GM21529 (cell line): ENCODE measurements around the gene ADCY1.

Source experiments
- ATAC-seq: cut with Tn5 transposase; IDR thresholded peaks from one replicate; pipeline ENCODE4 v1.9.1; 2021; ENCODE audit not compliant: unreplicated experiment

ADCY1 gene

DNA sequence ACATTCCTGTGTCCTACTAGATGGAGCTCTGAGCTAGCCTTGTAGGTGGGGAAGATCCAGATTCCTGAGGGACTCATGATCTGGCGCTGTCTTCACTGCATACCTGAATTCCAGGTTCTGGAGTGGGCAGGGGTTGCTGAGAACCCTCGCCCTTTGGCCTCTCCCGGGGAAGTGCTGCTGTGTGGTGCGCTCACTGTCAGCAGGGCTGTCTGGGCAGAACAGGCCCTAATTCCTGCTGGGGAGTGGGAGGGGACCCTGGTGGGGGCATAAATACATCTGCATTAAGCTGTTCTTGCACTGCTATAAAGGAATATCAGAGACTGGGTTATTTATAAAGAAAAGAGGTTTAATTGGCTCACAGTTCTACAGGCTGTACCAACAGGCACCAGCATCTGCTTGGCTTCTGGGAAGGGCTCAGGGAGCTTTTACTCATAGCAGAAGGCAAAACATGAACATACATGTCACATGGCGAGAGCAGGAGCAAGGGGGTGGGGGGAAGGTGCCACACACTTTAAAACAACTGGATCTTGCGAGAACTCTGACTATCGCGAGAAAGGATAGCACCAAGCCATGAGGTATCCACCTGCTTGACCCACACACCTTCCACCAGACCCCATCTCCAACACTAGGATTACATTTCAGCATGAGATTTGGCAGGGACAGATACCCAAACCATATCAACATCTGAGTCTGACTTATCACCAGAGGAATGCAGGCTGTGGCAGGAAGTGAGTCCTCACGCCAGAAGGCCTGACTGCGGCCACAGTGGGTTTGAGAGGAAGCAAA, 115.0 kb downstream of the ADCY1 start:
- no peak for ATAC-seq

DNA sequence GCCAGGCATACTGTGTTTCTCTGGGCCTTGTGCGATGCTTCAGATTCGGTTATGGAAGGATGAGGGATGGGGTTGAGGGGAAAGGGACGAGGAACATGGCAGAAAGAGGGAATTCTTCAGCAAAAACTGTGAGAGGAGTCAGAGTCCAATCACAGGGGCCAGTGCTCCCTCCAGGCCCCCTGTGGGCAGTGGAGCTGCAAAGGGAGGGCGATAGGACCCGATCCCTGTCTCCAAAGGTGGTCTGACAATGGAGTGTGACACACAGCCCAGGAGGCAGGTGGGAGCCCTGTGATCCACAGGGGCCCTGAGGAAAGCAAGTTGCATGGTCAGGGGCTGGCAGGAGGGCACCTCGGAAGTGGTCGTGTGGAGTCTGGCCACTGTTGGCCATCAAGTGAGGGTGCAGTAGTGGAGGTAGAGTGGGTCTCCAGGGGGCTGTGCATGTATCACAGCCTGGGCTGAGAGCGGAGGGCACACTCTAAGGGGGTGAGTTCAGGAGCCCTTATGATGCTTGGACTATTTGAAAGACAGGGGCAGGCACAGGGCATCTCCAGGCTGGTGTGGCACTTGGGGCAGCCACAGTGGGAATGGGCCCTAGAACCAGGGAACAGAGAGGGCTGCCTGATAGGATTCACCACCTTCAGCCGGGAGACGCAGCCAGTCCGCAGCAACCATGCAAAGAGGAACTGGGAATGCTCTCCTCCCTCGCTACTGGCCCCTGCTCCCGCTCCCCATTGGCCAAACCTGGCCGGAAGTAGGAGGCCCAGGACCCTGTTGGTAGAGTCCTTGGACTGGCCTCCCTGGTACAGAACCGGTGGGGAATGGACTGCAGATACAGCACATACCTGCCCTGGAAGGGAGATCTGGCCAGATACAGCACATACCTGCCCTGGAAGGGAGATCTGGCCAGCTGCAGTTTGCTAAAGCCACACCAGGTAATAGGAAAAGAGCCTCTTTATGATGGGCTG, 115.9 kb downstream of the ADCY1 start:
- no peak for ATAC-seq

DNA sequence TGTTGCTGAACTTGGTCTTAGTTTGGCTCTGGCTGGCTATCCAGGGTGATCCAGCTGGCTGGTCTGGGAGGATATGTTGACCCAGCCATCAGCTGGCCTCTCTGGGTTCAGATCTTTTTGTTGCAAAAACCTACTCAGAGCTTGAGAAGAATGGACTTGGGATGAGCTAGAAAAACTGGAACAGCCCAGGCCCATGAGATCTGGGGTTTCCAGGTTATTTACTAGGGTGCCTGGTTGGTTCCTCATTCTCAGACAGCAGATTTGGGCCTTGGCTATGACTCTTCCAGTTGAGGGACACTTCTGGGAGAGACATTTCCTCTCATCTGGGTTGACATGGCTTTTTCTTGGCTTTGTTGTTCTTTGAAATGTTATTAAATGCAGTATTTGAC, 116.6 kb downstream of the ADCY1 start:
- no peak for ATAC-seq

DNA sequence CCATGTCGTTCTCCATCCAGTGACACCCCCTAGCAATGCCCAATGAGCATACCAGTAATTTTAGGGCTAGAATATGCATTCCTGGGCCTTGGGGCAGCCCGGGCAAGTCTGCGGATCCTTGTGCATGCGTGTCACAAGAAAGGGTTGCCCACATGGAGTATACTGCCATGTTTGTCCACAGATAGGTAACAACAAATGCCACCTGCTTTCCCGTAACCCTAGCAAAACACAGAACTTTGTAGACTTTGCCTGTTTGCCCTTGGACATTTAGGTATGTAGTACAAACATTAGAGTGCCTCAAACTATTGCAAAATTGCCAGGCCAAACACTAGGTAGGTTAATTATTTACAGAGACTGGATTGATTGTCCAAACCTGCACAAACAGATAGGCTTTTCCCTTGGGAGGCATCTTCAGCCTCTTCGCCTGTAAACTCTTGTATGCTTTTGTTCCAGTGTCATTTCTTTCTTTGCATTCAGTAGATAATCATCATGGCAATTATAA, 117.0 kb downstream of the ADCY1 start:
- ATAC-seq: no peak

DNA sequence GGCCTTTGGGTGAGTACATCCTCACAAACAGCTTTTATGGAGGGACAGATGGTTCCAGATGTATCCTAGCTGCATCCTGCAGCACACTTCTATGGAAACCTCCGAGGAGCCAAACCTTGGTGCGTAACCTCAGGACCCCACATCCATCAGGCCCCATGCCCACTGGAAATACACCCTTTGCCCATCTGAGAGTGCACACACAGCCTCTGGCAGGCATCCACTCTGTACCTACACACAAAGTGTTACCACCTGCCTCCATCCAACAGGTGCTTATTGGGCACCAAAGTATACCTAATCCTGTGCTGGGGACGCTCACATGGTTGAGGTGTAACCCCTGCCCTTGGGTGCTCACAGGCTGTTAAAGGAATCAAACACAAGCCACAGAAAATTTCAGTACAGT, 117.9 kb downstream of the ADCY1 start:
- ATAC-seq: no peak

DNA sequence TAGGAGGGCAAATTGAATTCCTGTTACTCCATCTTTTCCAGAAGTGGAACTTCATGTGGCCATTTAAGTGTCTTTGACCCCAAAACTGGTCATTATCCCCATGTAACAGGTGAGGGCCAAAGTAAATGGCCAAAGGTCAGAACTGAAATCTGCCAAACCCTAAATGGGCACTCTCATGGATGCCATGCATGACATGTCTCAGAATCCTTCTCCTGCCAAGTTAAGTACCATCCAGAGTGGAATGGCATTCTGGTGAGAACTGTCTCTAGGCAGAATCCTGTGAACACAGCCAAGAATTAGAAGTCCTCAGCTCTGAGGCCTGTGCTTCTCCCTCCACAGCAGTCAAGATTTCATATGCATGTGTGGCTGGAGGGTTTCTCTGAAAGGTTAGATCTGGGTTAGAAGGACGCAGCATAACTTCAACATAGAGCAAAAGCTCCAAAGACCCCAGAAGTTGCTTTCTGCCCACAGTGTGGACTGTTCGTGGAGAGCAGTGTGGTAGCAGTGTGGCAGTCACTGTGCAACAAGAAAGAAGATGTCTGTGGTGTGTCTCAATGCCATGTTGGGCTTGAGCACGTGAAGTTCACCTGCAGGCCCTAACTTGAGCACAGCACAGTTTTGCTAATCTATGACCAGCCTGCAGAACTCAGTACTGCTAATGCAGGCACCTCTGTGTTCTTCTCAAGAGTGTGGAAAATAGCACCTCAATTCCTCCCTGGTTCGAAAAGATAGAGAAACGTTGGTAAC, 121.3 kb downstream of the ADCY1 start:
- ATAC-seq: no peak

DNA sequence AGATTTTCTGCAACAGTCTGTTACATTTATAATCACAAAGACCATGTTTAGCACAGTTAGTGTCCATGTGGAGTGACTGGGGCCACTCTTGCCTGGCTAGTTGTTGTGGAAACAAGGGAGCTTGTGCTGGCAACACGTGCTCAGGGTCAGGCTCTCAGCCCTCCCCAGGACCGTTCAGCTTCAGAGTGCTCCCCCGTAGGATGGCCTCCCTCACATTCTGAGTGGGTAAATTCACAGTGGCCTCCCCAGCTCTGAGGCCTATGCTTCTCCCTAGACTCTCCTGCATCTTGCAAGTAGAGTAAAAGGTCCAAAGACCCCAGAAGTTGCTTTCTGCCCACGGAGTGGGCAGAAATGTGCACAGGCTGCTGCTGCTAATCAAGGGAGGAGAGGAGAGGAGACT, 122.3 kb downstream of the ADCY1 start:
- ATAC-seq: no peak

DNA sequence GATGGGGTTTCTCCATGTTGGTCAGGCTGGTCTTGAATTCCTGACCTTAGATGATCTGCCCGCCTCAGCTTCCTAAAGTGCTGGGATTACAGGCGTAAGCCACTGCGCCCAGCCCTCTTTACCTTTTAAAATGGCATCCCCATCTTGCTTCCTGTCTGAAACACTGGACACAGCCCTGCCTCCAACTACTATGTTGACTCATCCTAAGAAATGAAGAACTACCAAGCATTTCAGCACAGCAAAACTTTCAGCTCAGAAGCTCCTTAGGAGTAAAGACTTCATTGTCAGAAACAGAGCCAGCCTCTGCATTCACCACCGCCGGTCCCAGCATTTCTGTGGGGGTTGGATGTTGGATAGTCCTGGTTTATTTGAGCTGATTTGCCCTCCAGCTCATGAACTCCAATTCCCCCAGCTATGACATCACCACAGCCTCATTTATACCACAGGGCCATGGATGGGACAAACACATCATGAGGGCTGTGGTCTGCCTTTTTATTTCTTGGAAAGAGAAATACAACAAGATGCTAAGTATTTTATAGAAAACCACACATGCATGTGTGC, 123.5 kb downstream of the ADCY1 start:
- ATAC-seq: no peak

DNA sequence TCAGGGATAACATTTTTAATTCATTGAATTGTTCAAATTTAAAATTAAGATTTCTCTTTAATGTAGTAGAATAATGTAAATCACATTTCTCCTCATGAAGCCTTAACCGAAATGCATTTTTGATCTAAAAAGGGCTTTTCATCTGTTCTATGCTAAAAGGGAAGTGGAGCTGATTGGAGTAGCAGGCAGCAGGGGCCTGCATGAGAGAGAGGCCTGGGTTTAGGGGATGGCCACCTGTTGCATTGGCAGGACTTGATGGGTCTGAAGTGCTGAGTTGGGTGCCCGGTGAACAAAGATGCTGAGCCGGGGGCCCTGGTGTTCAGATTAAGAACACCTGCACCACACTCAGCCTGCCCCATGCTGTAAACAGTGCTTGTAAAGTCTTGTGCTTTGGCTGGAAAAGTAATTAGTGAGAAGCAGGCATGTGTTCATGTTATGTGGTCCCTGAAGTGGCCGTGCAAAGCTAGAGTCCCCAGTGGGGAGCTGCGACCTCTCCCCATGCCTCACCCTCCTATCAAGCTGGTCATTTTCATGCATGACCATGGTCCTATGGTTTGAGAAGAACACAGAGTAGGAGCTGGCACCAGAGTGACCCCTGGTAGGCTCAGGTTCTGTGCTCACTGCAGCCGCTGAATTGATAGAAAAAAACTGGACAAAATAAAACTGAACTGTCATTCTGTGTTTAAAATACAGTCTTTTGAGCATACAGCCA, 124.3 kb downstream of the ADCY1 start:
- no peak for ATAC-seq

DNA sequence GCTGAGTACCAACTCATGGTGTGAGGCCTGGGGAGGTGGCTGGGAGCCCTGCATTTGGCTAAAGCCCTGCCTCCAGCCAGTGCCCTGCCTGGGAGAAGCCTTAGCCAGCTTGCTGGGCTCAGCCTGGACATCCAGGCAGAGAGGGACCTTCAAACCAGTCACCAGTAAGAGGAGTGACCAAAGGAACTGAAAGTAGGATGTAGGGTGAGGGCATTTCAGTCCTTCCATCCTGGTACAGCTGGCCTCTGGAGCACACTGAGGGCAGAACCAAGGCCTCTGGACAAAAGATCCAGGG, 124.8 kb downstream of the ADCY1 start:
- no peak for ATAC-seq

DNA sequence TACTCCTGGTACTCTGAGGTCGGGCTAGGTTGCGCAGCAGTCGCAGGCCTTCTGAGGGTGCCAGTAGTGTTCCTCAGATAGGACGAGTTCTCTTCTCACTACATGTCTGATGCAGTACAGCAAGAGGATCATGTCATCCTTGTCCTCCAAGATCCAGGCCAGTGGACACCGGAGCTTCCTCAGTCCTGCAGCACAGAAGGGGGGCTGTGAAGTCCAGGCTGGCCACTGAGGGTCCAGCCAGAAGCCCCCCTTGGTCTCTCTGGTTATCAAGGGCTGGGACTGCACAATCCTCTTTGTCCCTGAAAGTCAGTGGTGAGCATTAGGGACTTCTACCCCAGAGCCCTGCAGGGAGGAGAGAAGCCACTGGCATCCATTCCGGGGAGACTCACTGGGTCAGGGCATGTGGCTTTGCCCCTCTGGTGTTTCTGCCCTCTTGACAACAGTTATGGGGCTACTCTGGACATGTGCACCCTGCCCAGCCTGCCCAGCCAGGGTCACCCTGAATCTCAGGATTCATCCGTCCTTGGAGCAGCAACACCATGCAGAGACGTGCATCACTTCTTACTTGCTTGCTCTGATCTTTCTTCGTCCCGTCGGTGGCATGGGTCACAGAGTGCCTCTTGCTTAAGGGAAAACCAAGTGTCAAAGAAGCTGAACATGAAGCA, 125.7 kb downstream of the ADCY1 start:
- ATAC-seq: no peak

DNA sequence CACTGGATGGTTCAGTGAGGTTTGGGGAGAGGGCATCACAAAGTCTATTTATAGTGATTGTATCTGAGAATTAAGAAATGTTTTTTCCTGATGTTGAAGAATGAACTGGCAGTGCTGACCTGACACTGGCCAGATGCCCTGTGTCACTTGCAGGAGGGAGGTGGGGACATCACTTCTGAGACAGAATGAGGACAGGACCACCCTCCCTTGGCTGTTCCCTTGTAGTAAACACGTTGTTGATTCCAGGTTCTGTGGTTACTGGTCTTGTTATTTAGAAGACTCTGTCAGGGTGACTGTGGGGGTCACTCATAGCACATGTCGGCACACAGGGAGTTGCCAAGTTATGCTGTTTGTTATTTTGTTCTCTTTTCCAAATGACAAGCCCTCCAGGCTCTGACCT, 126.4 kb downstream of the ADCY1 start:
- no peak for ATAC-seq

DNA sequence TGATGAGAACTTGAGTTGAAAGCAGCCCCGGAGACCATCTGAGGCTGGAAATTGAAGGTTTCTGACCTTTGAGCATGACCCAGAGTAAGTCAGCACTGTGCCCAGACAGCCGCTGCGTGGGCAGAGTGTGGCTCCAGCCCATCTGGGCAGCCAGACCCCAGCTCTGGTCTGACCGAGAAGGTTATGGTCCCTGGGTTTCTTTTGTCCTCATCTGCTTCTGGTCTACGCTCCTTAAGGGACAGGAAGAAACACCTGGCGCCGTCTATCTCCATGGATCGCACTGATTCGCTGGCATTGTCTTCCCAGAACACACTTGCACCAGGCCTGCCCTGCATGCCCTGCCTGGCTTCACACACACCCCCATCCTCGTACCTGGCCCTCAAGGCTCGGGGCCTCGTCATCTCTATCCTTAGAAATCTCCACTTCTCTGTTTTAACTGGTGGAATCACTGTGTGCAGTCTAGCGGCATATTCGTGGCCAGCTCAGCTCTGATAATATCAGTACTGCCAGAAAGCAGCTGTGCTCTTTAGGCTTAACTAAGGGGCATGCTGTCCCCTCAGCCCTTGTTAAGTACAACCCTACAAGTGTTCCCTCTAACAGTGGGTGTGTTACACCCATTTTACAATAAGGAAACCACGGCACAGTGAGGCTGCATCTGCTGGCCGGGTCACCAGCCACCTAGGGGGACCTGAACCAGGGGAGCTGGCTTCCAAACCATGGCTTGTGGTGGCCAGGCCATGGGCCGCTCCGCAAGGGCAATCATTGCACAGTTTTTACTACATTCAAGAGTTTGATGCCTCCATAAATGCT, 127.7 kb downstream of the ADCY1 start:
- no peak for ATAC-seq

DNA sequence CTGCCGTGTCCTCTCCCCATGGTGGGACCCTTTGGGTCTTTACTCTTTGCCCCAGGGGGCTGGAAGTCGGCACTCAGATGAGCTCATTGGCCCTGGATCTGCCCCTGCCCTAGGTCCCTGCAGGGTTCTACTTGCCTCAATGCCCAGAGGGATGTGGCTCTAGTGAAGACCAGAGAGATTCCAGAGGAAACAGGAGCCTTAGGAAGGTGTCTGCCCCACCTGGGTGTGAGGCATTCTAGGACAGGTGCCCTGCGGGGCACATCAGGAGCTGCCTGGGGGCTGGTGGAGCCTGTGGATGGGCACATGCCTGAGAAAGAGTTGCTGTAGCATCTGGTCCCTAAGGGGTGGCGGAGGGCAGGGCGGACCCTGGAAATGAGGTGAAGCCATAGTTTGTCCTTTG, 128.6 kb downstream of the ADCY1 start:
- ATAC-seq: no peak

DNA sequence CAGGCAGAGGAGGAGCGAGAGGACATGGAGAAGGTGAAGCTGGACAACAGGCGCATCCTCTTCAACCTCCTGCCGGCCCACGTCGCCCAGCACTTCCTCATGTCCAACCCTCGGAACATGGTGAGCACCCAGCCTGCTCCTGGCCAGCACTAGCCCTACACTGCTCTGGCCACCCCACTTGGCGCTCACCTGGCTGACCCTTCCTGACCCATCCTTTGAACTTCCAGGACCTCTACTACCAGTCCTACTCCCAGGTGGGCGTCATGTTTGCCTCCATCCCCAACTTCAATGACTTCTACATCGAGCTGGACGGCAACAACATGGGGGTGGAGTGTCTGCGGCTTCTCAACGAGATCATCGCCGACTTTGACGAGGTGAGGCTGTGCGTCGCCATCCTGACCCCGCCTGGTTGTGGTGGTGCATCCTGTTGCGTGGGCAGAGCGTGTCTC, 129.2 kb downstream of the ADCY1 start:
- no peak for ATAC-seq

DNA sequence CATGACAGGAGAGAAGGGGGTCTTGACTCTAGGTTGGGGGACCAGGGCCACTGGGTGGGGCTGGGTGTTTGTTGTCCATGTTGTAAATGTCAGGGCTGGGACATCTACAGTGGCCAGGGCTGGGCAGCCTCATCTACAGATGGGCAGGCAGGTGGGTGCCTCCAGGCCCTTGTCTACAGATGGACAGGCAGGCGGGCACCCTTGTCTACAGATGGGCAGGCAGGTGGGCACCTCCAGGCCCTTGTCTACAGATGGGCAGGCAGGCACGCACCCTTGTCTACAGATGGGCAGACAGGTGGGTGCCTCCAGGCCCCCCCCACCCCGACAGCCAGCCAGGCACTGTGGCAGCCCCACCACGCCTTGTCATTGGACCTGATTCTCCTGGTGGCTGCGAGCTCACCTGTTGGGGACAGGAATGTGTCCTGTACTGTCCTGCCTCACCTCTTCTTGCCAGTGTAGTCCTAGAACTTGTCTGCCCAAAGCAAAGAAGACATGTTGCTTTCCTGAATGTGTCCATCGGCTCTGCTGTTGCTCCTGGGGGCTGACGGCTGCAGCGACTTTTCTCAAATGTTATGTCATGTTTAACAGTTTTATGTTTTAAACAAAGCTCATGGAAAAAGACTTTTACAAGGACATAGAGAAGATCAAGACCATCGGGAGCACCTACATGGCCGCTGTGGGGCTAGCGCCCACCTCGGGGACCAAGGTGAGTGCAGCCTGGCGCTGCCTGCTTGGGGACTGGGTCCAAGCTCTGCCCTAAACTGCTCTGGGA, 129.9 kb downstream of the ADCY1 start:
- ATAC-seq: no peak

DNA sequence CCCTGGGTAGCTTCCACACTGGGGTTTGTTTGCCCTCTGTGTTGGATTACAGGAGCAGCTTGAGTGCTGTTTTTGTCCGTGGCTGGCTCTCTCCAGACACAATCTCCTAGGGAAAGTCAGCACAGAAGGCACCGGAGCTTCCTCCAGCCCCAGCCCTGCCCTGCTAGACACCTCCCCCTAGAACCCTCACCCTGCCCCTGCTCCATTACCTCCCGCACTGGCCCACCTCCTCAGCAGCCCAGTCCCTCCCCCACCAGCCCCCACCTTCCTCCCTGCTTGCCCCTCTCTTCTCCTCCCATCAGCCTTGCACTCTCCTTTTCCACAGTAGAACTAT, 130.5 kb downstream of the ADCY1 start:
- ATAC-seq: no peak
